ENCODE results near the gene VPS35.

The VPS35 gene

DNA sequence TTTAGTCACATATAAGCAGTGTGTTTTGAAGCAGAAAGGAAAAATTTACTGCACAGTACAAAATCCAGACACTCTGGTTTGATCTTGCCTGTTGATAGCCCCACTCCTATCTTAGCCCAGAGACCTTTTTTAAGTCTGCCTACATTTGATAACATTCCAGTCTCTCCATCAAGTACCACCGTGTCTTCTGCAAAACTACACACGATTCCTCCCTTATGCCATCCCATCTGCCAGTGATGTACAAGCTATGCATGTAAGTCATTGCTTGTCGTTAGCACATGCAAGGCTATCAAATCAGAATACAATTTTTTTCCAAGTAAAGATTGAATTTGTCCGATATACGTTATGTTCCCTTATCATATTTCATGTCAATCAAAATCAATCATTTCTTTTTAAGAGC lies 82.7 kb downstream of the VPS35 start:
- no peak for DNase-seq

Measured in NCI-H1436 (cell line).